A549 (cell line): ENCODE measurements around the gene CXCR4. TPM values are rescaled to one million over a fixed set of nuclear protein-coding genes. Genes with fewer than 3 reads are reported as not detected.

Experiments used
- ATAC-seq, 2 experiments: fragments of 200-7000 bp in 1 of 2; fragments of >200 bp in 1 of 2; cut with Nextera tagmentation in 1 of 2; cut with Tn5 transposase in 1 of 2; 3 replicates each; pipeline versions ENCODE4 v1.8.0 to v1.9.1; 2018 to 2020; ENCODE audit warnings: mild to moderate bottlenecking in 1 of 2, moderate library complexity in 1 of 2
- CTCF ChIA-PET: fragments of 300-600 bp; sonication (Branson Sonifier 250); formaldehyde crosslinking; extraction: SDS; loops from one replicate; lab custom pipeline; 2021; ENCODE audit warnings: antibody characterized with exemption, inconsistent platforms; lab: Yijun Ruan, JAX
- POLR2A ChIA-PET: fragments of 350-600 bp; formaldehyde crosslinking; extraction: SDS; loops from one replicate; lab custom pipeline; 2021; ENCODE audit warnings: antibody characterized with exemption, inconsistent platforms; lab: Yijun Ruan, JAX
- DNase-seq, 2 experiments: peaks; one replicate each; pipeline versions ENCODE4 v3.0.0 to v3.0.0-alpha.2; 2011 to 2016; ENCODE audit warnings: low read depth in 1 of 2, low spot score in 1 of 2
- FAIRE-seq: peaks from 2 replicates; lab custom pipeline; 2011; peaks lifted over from hg19 to GRCh38; lab: Jason Lieb, UNC
- H3K27ac ChIP-seq, 2 experiments: fragments of >200 bp; sonication (Bioruptor Twin); formaldehyde crosslinking; 3 replicates each; pipeline ENCODE4 v1.5.1; 2016 to 2017
- H3K4me1 ChIP-seq: fragments of >200 bp; sonication (Bioruptor Twin); formaldehyde crosslinking; 3 replicates; pipeline ENCODE4 v1.6.1; 2016
- H3K4me2 ChIP-seq: fragments of >200 bp; sonication (Bioruptor Twin); formaldehyde crosslinking; 3 replicates; pipeline ENCODE4 v1.6.1; 2016
- H3K4me3 ChIP-seq: fragments of >200 bp; sonication (Bioruptor Twin); formaldehyde crosslinking; 3 replicates; pipeline ENCODE4 v1.5.1; 2016
- H3K9me3 ChIP-seq: fragments of >200 bp; sonication (Bioruptor Twin); formaldehyde crosslinking; 3 replicates; pipeline ENCODE4 v1.6.1; 2016
- BHLHE40 ChIP-seq: IDR thresholded peaks from 2 replicates; pipeline ENCODE4 v1.6.1; 2012; ENCODE audit warnings: low read depth, low read length, inconsistent platforms
- CBX2 ChIP-seq: fragments of 200-600 bp; sonication (generic); IDR thresholded peaks from 2 replicates; pipeline ENCODE4 v1.6.1; 2016; ENCODE audit warnings: low read depth, mild to moderate bottlenecking, borderline replicate concordance
- CEBPB ChIP-seq, 2 experiments: fragments of >200 bp in 1 of 2; sonication (Bioruptor Twin) in 1 of 2; formaldehyde crosslinking in 1 of 2; IDR thresholded peaks; 2 replicates each; pipeline ENCODE4 v1.6.1; 2012 to 2016
- EP300 ChIP-seq, 2 experiments: fragments of >200 bp; sonication (Bioruptor Twin); formaldehyde crosslinking; IDR thresholded peaks; 2 replicates in 1 of 2; 3 replicates in 1 of 2; pipeline ENCODE4 v1.6.1; 2016 to 2017
- FOSB ChIP-seq: fragments of 250-450 bp; sonication (Bioruptor Pico); IDR thresholded peaks from 2 replicates; pipeline ENCODE4 v1.5.0; 2020; ENCODE audit warnings: mild to moderate bottlenecking, moderate library complexity
- FOSL2 ChIP-seq, 2 experiments: fragments of 450-650 bp in 1 of 2; fragments of >200 bp in 1 of 2; sonication (Bioruptor Twin) in 1 of 2; formaldehyde crosslinking; IDR thresholded peaks; 2 replicates each; pipeline versions ENCODE4 v1.5.0 to v1.6.1; 2016 to 2020; ENCODE audit warnings: mild to moderate bottlenecking in 1 of 2, moderate library complexity in 1 of 2
- HOXA7 ChIP-seq: fragments of 250-450 bp; sonication (Bioruptor Pico); IDR thresholded peaks from 2 replicates; pipeline ENCODE4 v1.5.0; 2020; ENCODE audit warnings: mild to moderate bottlenecking, moderate library complexity
- MYC ChIP-seq: IDR thresholded peaks from 2 replicates; pipeline ENCODE4 v1.6.1; 2012; ENCODE audit warnings: mild to moderate bottlenecking, inconsistent platforms, low read length, improper control_type of control experiment, borderline replicate concordance
- NR3C1 ChIP-seq: fragments of >200 bp; sonication (Bioruptor Twin); formaldehyde crosslinking; IDR thresholded peaks from 3 replicates; pipeline ENCODE4 v1.6.1; 2017
- PHF8 ChIP-seq: fragments of 200-600 bp; sonication (generic); IDR thresholded peaks from 2 replicates; pipeline ENCODE4 v1.6.1; 2016; ENCODE audit warnings: low read depth, mild to moderate bottlenecking, antibody characterized with exemption, moderate library complexity, borderline replicate concordance
- POLR2A ChIP-seq: IDR thresholded peaks from 2 replicates; pipeline ENCODE4 v1.6.1; 2012; ENCODE audit warnings: mild to moderate bottlenecking, low read length
- POLR2AphosphoS2 ChIP-seq: conservative IDR thresholded peaks from 2 replicates; pipeline ENCODE4 v1.6.1; 2012; ENCODE audit warnings: low read length, improper control_type of control experiment, inconsistent platforms
- RNF2 ChIP-seq: fragments of 200-600 bp; sonication (generic); IDR thresholded peaks from 2 replicates; pipeline ENCODE4 v1.6.1; 2016; ENCODE audit warnings: low read depth, mild to moderate bottlenecking, antibody characterized with exemption, moderate library complexity, borderline replicate concordance
- ZFP36 ChIP-seq: fragments of 450-650 bp; IDR thresholded peaks from 2 replicates; pipeline ENCODE4 v1.6.1; 2014; ENCODE audit warnings: borderline replicate concordance; ENCODE audit not compliant: partially characterized antibody
- ZNF302 ChIP-seq: fragments of 250-450 bp; sonication (Bioruptor Pico); IDR thresholded peaks from 2 replicates; pipeline ENCODE4 v1.9.0; 2021; ENCODE audit warnings: inconsistent platforms, mild to moderate bottlenecking, moderate library complexity
- WGBS: methylation state at CpG from one replicate; pipeline ENCODE4 v1.1.6; 2017; ENCODE audit errors: missing lambda C conversion rate; 5-methylcytosine and 5-hydroxymethylcytosine counted together
- polyA plus RNA-seq, 4 experiments: library from polyadenylated mRNA; depleted of rRNA in 3 of 4; stranded (reverse); fragments of >200 nt; fragmentation: RNase III in 1 of 4; extraction: RNeasy Plus Mini Kit Qiagen cat#74134 plus additional on column Dnase treatment in 1 of 4; gene quantifications; 2 replicates in 3 of 4; 3 replicates in 1 of 4; pipeline ENCODE4 v1.2.3, GENCODE V29; 2011 to 2017
- TF ChIP-seq, protein P1 (sequence below): fragments of 150-350 bp; IDR thresholded peaks from 2 replicates; pipeline ENCODE4 v1.6.1; 2014; ENCODE audit warnings: low read depth, mild to moderate bottlenecking, low read length
- TF ChIP-seq, protein P2 (sequence below): fragments of 450-650 bp; IDR thresholded peaks from 2 replicates; pipeline ENCODE4 v1.6.1; 2014; ENCODE audit warnings: antibody characterized with exemption
- TF ChIP-seq, protein P3 (sequence below): fragments of 200-600 bp; sonication (generic); IDR thresholded peaks from 2 replicates; pipeline ENCODE4 v1.6.1; 2016; ENCODE audit warnings: antibody characterized with exemption, mild to moderate bottlenecking, moderate library complexity
- TF ChIP-seq, protein P4 (sequence below): fragments of 250-450 bp; sonication (Bioruptor Pico); IDR thresholded peaks from 2 replicates; pipeline ENCODE4 v1.5.0; 2020; ENCODE audit warnings: low read depth, mild to moderate bottlenecking, moderate library complexity
- TF ChIP-seq, protein P5 (sequence below): fragments of 250-450 bp; sonication (Bioruptor Pico); IDR thresholded peaks from 2 replicates; pipeline ENCODE4 v1.5.0; 2021; ENCODE audit warnings: mild to moderate bottlenecking, moderate library complexity, borderline replicate concordance
- TF ChIP-seq, protein P6 (sequence below): IDR thresholded peaks from 2 replicates; pipeline ENCODE4 v1.6.1; 2012

Gene CXCR4
- polyA plus RNA-seq, 2 of the 4 experiments (the other 2 are of a cell fraction), result 0.09 to 0.16 TPM

DNA sequence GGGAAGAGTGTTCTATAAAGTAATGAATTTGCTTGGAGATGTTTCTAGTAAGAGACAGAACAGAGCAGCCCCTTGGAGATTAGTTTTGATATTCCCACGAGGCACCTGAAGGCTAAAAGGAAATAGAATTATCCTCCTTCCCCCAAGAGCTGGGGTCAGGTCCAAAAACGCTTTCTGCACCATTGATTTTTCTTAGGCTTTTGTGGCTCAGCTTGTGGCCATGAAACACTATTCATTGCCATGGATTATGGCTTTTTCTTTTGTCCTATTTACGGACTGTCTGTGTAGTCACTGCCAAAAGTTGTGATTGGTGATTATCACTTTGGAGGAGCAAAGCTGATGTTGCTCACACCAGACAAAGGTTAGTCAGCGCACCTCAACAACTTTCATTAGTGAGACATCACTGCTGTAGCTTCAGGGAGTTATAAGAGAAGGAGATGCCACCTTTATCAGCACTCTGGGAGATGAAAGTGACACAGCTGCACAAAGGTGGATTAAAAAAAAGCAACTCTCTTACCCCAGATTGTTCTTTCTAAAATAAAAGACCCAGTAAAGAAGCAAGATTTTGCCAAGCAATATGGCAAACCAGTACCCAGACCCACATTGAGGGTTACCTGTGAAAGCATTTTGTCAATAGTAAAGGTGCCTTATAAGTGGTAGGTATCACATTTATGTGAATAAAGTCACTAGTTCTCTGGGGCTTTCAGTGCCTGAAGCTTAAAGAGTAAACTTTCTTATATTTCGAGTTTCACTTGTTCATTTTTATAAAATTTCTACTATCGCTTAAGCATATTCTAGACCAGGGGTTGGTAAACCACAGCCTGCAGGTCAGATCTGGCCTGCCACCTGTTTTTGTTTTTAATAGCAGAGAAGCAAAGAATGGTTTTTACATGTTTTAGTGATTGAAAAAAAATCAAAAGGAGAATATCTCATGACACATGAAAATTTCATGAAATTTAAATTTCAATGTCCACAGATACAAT, 10.6 kb downstream of the CXCR4 start:
- Histone ChIP-seq H3K4me3 (no peak overlapping the region), H3K27ac (no peak overlapping the region), H3K4me1 (no peaks in the 10 kb centered on the region), H3K4me2 (no peak overlapping the region), H3K9me3 (no peaks in the 10 kb centered on the region)
- no peak for FAIRE-seq
- ChIA-PET POLR2A (no interaction called here), CTCF (interaction anchor here (0.6 kb wide), 1 partner anchor 967 kb away, joined by 4 read pairs; no protein-coding TSS in a partner anchor)
- ATAC-seq, result no peak
- TF ChIP-seq CBX2 (no peak), FOSL2 (IDR thresholded peaks at IDR 0.05) (no peak), FOSL2 (CRISPR knock-in tag; IDR thresholded peaks at IDR 0.05) (no peak), CEBPB (IDR thresholded peaks at IDR 0.05) (no peak)
- TF ChIP-seq, protein P1, sequence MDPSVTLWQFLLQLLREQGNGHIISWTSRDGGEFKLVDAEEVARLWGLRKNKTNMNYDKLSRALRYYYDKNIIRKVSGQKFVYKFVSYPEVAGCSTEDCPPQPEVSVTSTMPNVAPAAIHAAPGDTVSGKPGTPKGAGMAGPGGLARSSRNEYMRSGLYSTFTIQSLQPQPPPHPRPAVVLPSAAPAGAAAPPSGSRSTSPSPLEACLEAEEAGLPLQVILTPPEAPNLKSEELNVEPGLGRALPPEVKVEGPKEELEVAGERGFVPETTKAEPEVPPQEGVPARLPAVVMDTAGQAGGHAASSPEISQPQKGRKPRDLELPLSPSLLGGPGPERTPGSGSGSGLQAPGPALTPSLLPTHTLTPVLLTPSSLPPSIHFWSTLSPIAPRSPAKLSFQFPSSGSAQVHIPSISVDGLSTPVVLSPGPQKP, result no peak
- WGBS, result 35% methylated on average over 6 of the region's 6 CpGs
- no peak for DNase-seq

DNA sequence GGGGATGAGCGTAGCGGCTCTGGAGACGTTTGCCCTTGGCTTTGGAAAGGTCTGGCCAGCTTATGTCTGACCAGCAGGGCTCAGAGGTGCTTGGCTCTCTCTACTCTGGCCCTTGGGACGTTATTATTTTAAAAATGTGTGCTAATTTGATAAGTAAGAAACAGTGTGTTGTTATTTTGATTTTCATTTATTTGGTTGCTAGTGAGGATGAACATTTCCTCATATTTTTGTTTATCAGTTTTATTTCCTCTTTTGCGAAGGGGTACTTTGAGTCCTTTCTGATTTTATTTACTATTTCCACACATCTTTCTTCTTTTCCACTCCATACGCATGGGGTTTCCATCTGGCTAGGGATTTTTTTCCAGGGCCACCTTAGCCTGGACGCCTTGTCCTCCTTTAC, 11.4 kb downstream of the CXCR4 start:
- no peaks in the 10 kb centered on the region for H3K9me3 ChIP-seq
- FAIRE-seq, result no peak
- TF ChIP-seq HOXA7 (CRISPR knock-in tag), result no peak
- TF ChIP-seq POLR2AphosphoS2, result no peak
- TF ChIP-seq ZFP36, result no peak
- TF ChIP-seq BHLHE40, result no peak
- TF ChIP-seq, protein P2, sequence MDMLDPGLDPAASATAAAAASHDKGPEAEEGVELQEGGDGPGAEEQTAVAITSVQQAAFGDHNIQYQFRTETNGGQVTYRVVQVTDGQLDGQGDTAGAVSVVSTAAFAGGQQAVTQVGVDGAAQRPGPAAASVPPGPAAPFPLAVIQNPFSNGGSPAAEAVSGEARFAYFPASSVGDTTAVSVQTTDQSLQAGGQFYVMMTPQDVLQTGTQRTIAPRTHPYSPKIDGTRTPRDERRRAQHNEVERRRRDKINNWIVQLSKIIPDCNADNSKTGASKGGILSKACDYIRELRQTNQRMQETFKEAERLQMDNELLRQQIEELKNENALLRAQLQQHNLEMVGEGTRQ, result no peak
- no peak for TF ChIP-seq NR3C1
- TF ChIP-seq, protein P3, sequence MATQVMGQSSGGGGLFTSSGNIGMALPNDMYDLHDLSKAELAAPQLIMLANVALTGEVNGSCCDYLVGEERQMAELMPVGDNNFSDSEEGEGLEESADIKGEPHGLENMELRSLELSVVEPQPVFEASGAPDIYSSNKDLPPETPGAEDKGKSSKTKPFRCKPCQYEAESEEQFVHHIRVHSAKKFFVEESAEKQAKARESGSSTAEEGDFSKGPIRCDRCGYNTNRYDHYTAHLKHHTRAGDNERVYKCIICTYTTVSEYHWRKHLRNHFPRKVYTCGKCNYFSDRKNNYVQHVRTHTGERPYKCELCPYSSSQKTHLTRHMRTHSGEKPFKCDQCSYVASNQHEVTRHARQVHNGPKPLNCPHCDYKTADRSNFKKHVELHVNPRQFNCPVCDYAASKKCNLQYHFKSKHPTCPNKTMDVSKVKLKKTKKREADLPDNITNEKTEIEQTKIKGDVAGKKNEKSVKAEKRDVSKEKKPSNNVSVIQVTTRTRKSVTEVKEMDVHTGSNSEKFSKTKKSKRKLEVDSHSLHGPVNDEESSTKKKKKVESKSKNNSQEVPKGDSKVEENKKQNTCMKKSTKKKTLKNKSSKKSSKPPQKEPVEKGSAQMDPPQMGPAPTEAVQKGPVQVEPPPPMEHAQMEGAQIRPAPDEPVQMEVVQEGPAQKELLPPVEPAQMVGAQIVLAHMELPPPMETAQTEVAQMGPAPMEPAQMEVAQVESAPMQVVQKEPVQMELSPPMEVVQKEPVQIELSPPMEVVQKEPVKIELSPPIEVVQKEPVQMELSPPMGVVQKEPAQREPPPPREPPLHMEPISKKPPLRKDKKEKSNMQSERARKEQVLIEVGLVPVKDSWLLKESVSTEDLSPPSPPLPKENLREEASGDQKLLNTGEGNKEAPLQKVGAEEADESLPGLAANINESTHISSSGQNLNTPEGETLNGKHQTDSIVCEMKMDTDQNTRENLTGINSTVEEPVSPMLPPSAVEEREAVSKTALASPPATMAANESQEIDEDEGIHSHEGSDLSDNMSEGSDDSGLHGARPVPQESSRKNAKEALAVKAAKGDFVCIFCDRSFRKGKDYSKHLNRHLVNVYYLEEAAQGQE, result no peak
- TF ChIP-seq, protein P4, sequence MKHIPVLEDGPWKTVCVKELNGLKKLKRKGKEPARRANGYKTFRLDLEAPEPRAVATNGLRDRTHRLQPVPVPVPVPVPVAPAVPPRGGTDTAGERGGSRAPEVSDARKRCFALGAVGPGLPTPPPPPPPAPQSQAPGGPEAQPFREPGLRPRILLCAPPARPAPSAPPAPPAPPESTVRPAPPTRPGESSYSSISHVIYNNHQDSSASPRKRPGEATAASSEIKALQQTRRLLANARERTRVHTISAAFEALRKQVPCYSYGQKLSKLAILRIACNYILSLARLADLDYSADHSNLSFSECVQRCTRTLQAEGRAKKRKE (CRISPR knock-in tag), result no peak
- WGBS, result 42% methylated on average over 7 of the region's 7 CpGs
- no peak overlapping the region for H3K27ac ChIP-seq
- no peak for DNase-seq
- no peaks in the 10 kb centered on the region for H3K4me1 ChIP-seq
- POLR2A ChIA-PET, result no interaction called here
- no peak for ATAC-seq
- H3K4me3 ChIP-seq, result no peak overlapping the region
- no peak overlapping the region for H3K4me2 ChIP-seq
- CTCF ChIA-PET, result interaction anchor here (0.6 kb wide), 1 partner anchor 966 kb away, joined by 4 read pairs; no protein-coding TSS in a partner anchor

DNA sequence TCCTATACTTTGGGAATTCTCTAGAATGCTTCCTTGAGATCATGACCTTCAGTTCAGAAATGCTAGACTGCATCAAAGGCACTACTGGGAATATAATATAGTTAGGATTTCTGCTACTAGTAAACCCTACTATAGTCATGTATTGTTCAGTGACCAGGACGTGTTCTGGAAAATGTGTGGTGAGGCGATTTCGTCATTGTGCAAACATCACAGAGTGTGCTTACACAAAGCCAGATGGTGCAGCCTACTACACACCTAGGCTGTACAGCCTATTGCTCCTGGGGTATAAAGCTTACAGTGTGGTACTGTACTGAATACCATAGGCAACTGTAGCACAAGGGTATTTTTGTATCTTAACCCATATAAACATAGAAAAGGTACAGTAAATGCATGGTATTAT, 13.0 kb downstream of the CXCR4 start:
- ChIA-PET CTCF (no interaction called here), POLR2A (no interaction called here)
- 35% methylated on average over 3 of the region's 3 CpGs for WGBS
- Histone ChIP-seq H3K4me3 (no peak overlapping the region), H3K9me3 (no peaks in the 10 kb centered on the region), H3K4me2 (no peak overlapping the region), H3K4me1 (no peaks in the 10 kb centered on the region), H3K27ac (no peak overlapping the region)
- ATAC-seq (no peak), FAIRE-seq (no peak), DNase-seq (no peak)
- TF ChIP-seq FOSB, result no peak
- TF ChIP-seq MYC, result no peak
- TF ChIP-seq, protein P2, result no peak
- TF ChIP-seq RNF2, result no peak
- no peak for TF ChIP-seq POLR2A
- TF ChIP-seq NR3C1, result no peak
- TF ChIP-seq, protein P5, sequence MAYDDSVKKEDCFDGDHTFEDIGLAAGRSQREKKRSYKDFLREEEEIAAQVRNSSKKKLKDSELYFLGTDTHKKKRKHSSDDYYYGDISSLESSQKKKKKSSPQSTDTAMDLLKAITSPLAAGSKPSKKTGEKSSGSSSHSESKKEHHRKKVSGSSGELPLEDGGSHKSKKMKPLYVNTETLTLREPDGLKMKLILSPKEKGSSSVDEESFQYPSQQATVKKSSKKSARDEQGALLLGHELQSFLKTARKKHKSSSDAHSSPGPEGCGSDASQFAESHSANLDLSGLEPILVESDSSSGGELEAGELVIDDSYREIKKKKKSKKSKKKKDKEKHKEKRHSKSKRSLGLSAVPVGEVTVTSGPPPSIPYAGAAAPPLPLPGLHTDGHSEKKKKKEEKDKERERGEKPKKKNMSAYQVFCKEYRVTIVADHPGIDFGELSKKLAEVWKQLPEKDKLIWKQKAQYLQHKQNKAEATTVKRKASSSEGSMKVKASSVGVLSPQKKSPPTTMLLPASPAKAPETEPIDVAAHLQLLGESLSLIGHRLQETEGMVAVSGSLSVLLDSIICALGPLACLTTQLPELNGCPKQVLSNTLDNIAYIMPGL (CRISPR knock-in tag), result no peak
- TF ChIP-seq HOXA7 (CRISPR knock-in tag), result no peak
- no peak for TF ChIP-seq ZNF302
- no peak for TF ChIP-seq EP300 (IDR thresholded peaks at IDR 0.05)
- TF ChIP-seq, protein P6, sequence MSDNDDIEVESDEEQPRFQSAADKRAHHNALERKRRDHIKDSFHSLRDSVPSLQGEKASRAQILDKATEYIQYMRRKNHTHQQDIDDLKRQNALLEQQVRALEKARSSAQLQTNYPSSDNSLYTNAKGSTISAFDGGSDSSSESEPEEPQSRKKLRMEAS, result no peak
- no peak for TF ChIP-seq PHF8
